Neural progenitor cell (in vitro differentiated cells): ENCODE data around the gene MGAT3. TPM values are rescaled to one million over a fixed set of nuclear protein-coding genes. Genes with fewer than 3 reads are reported as not detected.

Experiments used
- DNase-seq: peaks from one replicate; pipeline ENCODE4 v3.0.0-alpha.2; 2016; ENCODE audit warnings: low spot score
- H2AFZ ChIP-seq: fragments of 200-600 bp; sonication (generic); replicated peaks from 2 replicates; pipeline ENCODE4 v1.6.1; 2016; ENCODE audit warnings: antibody characterized with exemption
- H3F3A ChIP-seq: fragments of 200-600 bp; sonication (generic); 2 replicates; pipeline ENCODE4 v1.6.1; 2016; ENCODE audit warnings: antibody characterized with exemption, low read depth
- H3K27ac ChIP-seq: fragments of 200-600 bp; sonication (generic); 2 replicates; pipeline ENCODE4 v1.5.1; 2016; ENCODE audit warnings: mild to moderate bottlenecking
- H3K27me3 ChIP-seq: fragments of 200-600 bp; sonication (generic); 2 replicates; pipeline ENCODE4 v1.6.1; 2016; ENCODE audit warnings: mild to moderate bottlenecking, moderate library complexity
- H3K36me3 ChIP-seq: fragments of 200-600 bp; sonication (generic); 2 replicates; pipeline ENCODE4 v1.5.1; 2016
- H3K4me1 ChIP-seq: fragments of 200-600 bp; sonication (generic); 2 replicates; pipeline ENCODE4 v1.6.1; 2016; ENCODE audit warnings: mixed run types
- H3K4me2 ChIP-seq: fragments of 200-600 bp; sonication (generic); 2 replicates; pipeline ENCODE4 v1.6.1; 2016
- H3K4me3 ChIP-seq: fragments of 200-600 bp; sonication (generic); 2 replicates; pipeline ENCODE4 v1.5.1; 2016
- H3K79me2 ChIP-seq: fragments of 200-600 bp; sonication (generic); 2 replicates; pipeline ENCODE4 v1.6.1; 2016; ENCODE audit warnings: low read depth
- H3K9ac ChIP-seq: fragments of 200-600 bp; sonication (generic); 2 replicates; pipeline ENCODE4 v1.6.1; 2016
- H3K9me3 ChIP-seq: fragments of 200-600 bp; sonication (generic); 2 replicates; pipeline ENCODE4 v1.5.1; 2016; ENCODE audit warnings: low read depth
- H4K20me1 ChIP-seq: fragments of 200-600 bp; sonication (generic); 2 replicates; pipeline ENCODE4 v1.6.1; 2016; ENCODE audit warnings: low read depth
- H3K27ac Mint-ChIP-seq: 3 replicates; pipeline ENCODE4 v1.8.0; 2021; ENCODE audit warnings: mixed read lengths
- H3K27me3 Mint-ChIP-seq: 2 replicates; pipeline ENCODE4 v1.8.0; 2022; ENCODE audit warnings: low read depth, mild to moderate bottlenecking, inconsistent platforms, moderate library complexity, mixed read lengths; ENCODE audit not compliant: insufficient read depth
- H3K36me3 Mint-ChIP-seq: 3 replicates; pipeline ENCODE4 v1.8.0; 2021; ENCODE audit warnings: mixed read lengths
- H3K4me1 Mint-ChIP-seq: 3 replicates; pipeline ENCODE4 v1.8.0; 2021; ENCODE audit warnings: mixed read lengths
- H3K4me3 Mint-ChIP-seq: 3 replicates; pipeline ENCODE4 v1.8.0; 2021; ENCODE audit warnings: mild to moderate bottlenecking, moderate library complexity, mixed read lengths
- H3K9me3 Mint-ChIP-seq: 3 replicates; pipeline ENCODE4 v1.8.0; 2020; ENCODE audit warnings: mixed read lengths
- CTCF ChIP-seq: fragments of 200-600 bp; sonication (generic); IDR thresholded peaks from 2 replicates; pipeline ENCODE4 v1.5.1; 2017; ENCODE audit warnings: antibody characterized with exemption, mild to moderate bottlenecking
- EZH2 ChIP-seq: fragments of 200-600 bp; sonication (generic); IDR thresholded peaks from 2 replicates; pipeline ENCODE4 v1.6.1; 2017; ENCODE audit warnings: antibody characterized with exemption, mild to moderate bottlenecking, moderate library complexity
- EZH2phosphoT487 ChIP-seq: fragments of 200-600 bp; sonication (generic); IDR thresholded peaks from 2 replicates; pipeline ENCODE4 v1.6.1; 2017; ENCODE audit warnings: antibody characterized with exemption
- total RNA-seq: library from RNA; depleted of rRNA; stranded (reverse); fragments of >200 nt; gene quantifications from 2 replicates; pipeline ENCODE4 v1.2.3, GENCODE V29; 2015; ENCODE audit warnings: low replicate concordance

The MGAT3 gene
- total RNA-seq, 1 donor from 2014 or later: 7.5 TPM

- H3K27ac Mint-ChIP-seq: no peak overlapping the region
- Histone ChIP-seq H3K9me3 (no peaks in the 10 kb centered on the region), H3K36me3 (no peaks in the 10 kb centered on the region), H3K4me1 (peaks cover 23% of the 10 kb centered on the region), H3K27me3 (no peaks in the 10 kb centered on the region), H3K27ac (no peak overlapping the region), H3K4me2 (peak overlapping the region; percentile 63), H3F3A (peaks cover 33% of the 10 kb centered on the region), H3K79me2 (peaks cover 22% of the 10 kb centered on the region), H3K4me3 (peak overlapping the region; percentile 27), H4K20me1 (peaks cover 17% of the 10 kb centered on the region), H2AFZ (peak overlapping the region; percentile 68), H3K9ac (no peak overlapping the region)
- DNase-seq: peak; percentile 94
- TF ChIP-seq CTCF (peak; percentile 94), EZH2phosphoT487 (no peak)
- peaks cover 2% of the 10 kb centered on the region for H3K27me3 Mint-ChIP-seq
- H3K4me1 Mint-ChIP-seq: peaks cover 27% of the 10 kb centered on the region
- peak overlapping the region; percentile 73 for H3K4me3 Mint-ChIP-seq
- no peaks in the 10 kb centered on the region for H3K36me3 Mint-ChIP-seq
- no peaks in the 10 kb centered on the region for H3K9me3 Mint-ChIP-seq
Measured at GRCh38 chr22:39534591-39535356, 78.0 kb downstream of the MGAT3 start.

- Histone ChIP-seq H3K4me1 (peaks cover 23% of the 10 kb centered on the region), H3K79me2 (peaks cover 21% of the 10 kb centered on the region), H3K9me3 (no peaks in the 10 kb centered on the region), H3F3A (peaks cover 27% of the 10 kb centered on the region), H3K4me3 (peak overlapping the region; percentile 27), H2AFZ (peak overlapping the region; percentile 61), H3K27me3 (no peaks in the 10 kb centered on the region), H3K4me2 (peak overlapping the region; percentile 63), H3K36me3 (no peaks in the 10 kb centered on the region), H3K27ac (no peak overlapping the region), H4K20me1 (peaks cover 11% of the 10 kb centered on the region), H3K9ac (no peak overlapping the region)
- TF ChIP-seq CTCF (no peak), EZH2phosphoT487 (no peak), EZH2 (no peak)
- Mint-ChIP-seq H3K36me3 (no peaks in the 10 kb centered on the region), H3K9me3 (no peaks in the 10 kb centered on the region), H3K27me3 (peaks cover 2% of the 10 kb centered on the region), H3K4me3 (no peak overlapping the region), H3K27ac (no peak overlapping the region), H3K4me1 (peaks cover 23% of the 10 kb centered on the region)
- no peak for DNase-seq
Measured at GRCh38 chr22:39535357-39535725, 78.5 kb downstream of the MGAT3 start.

- Histone ChIP-seq H3K36me3 (no peaks in the 10 kb centered on the region), H3K9ac (no peak overlapping the region), H3K79me2 (peaks cover 15% of the 10 kb centered on the region), H3F3A (peaks cover 22% of the 10 kb centered on the region), H3K4me2 (no peak overlapping the region), H4K20me1 (peaks cover 6% of the 10 kb centered on the region), H2AFZ (no peak overlapping the region), H3K4me3 (no peak overlapping the region), H3K27me3 (no peaks in the 10 kb centered on the region), H3K27ac (no peak overlapping the region), H3K4me1 (peaks cover 23% of the 10 kb centered on the region), H3K9me3 (no peaks in the 10 kb centered on the region)
- TF ChIP-seq EZH2phosphoT487: no peak
- TF ChIP-seq CTCF: no peak
- no peak for TF ChIP-seq EZH2
- Mint-ChIP-seq H3K36me3 (no peaks in the 10 kb centered on the region), H3K27me3 (peaks cover 4% of the 10 kb centered on the region), H3K4me3 (no peak overlapping the region), H3K4me1 (peaks cover 19% of the 10 kb centered on the region), H3K27ac (no peak overlapping the region), H3K9me3 (no peaks in the 10 kb centered on the region)
- DNase-seq: no peak
Measured at GRCh38 chr22:39535831-39536449, 79.1 kb downstream of the MGAT3 start.
